ENCODE data around the gene ARHGAP24. TPM values are rescaled to one million over a fixed set of nuclear protein-coding genes. Genes with fewer than 3 reads are reported as not detected.

Gene ARHGAP24
- total and polyA plus RNA-seq, 2 donors (not counting 1 experiment from before 2014, with no cell fraction given) = 48.4 to 141 TPM

DNA sequence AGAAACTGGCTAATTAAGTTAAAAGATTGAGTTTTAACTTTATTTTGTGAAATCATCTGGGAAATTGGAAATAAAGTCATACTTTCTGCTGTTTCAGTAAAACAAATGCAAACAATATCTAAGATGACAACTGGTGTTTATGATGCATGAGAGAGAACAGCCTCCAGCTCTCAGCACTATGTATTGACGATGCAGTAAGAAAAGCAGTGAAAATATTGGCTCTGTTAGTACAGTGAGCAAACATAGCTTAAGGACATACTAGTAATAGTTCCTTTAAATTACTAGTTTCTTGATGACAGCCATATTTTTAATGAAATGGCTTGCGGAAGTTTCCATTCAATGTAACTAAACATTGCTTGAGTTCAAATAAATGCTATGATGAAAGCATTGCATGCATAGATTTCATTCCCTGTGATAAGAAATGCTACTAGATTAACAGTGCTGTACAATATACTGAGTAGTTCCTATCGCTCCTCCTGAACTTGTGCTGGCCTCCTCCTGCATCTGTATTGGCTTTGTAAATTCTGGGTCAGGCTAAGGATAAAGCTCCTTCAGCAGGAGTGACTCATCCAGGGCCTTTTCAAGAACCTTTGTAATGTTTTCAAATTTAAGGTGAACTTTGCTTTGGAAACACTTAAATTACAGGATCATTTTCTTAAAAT, 11.6 kb downstream of the ARHGAP24 start:
- Mint-ChIP-seq H3K4me1 (peaks cover 53% of the 10 kb centered on the region), H3K9me3 (ENCODE audit: insufficient read depth) (no peaks in the 10 kb centered on the region), H3K4me3 (no peak overlapping the region), H3K27ac (peak overlapping the region; percentile 32), H3K27me3 (no peaks in the 10 kb centered on the region)
- Histone ChIP-seq H3K9ac (ENCODE audit: low read length) (no peak overlapping the region), H2AFZ (ENCODE audit: insufficient read depth, low read depth, low read length, poor library complexity, severe bottlenecking) (no peak overlapping the region), H3K4me2 (replicated peaks; ENCODE audit: low read depth, low read length, poor library complexity, severe bottlenecking) (no peak overlapping the region), H3K9me3 (ENCODE audit: control extremely low read depth in 1 of 3, control insufficient read depth in 2 of 3, insufficient read depth in 1 of 3, low read length in 2 of 3) (no peaks in the 10 kb centered on the region), H3K27ac (ENCODE audit: low read length in 2 of 2) (peak overlapping the region in 1 of 2 donors; percentile 5), H3K4me3 (ENCODE audit: control extremely low read depth in 1 of 5, extremely low read depth in 1 of 5, insufficient read depth in 1 of 5, low read depth in 2 of 5, low read length in 4 of 5) (no peak overlapping the region), H3K27me3 (replicated peaks in 1 of 4; ENCODE audit: control extremely low read depth in 1 of 4, control insufficient read depth in 3 of 4, insufficient read depth in 4 of 4, low read length in 3 of 4) (no peaks in the 10 kb centered on the region), H3K79me2 (ENCODE audit: control insufficient read depth, insufficient read depth, low read length) (peaks cover 82% of the 10 kb centered on the region), H3K4me1 (ENCODE audit: control insufficient read depth in 2 of 2, insufficient read depth in 2 of 2, low read length in 2 of 2) (peaks cover 28 to 35% of the 10 kb centered on the region in 2 donors), H3K36me3 (replicated peaks in 1 of 2; ENCODE audit: control extremely low read depth in 1 of 2, control insufficient read depth in 1 of 2, extremely low read depth in 1 of 2, insufficient read depth in 2 of 2, low read length in 1 of 2) (peaks cover 0 to 5% of the 10 kb centered on the region in 2 experiments), H4K20me1 (ENCODE audit: control insufficient read depth, insufficient read depth, low read length, poor library complexity, severe bottlenecking) (no peaks in the 10 kb centered on the region)
- WGBS (ENCODE audit: insufficient coverage) = no CpG with 5 or more reads among the region's 3 CpGs
- no peak for DNase-seq
- no peak for ATAC-seq (ENCODE audit: low read depth)
- CTCF ChIA-PET = no interaction called here
- POLR2A ChIA-PET = no interaction called here
- TF ChIP-seq, protein P1, sequence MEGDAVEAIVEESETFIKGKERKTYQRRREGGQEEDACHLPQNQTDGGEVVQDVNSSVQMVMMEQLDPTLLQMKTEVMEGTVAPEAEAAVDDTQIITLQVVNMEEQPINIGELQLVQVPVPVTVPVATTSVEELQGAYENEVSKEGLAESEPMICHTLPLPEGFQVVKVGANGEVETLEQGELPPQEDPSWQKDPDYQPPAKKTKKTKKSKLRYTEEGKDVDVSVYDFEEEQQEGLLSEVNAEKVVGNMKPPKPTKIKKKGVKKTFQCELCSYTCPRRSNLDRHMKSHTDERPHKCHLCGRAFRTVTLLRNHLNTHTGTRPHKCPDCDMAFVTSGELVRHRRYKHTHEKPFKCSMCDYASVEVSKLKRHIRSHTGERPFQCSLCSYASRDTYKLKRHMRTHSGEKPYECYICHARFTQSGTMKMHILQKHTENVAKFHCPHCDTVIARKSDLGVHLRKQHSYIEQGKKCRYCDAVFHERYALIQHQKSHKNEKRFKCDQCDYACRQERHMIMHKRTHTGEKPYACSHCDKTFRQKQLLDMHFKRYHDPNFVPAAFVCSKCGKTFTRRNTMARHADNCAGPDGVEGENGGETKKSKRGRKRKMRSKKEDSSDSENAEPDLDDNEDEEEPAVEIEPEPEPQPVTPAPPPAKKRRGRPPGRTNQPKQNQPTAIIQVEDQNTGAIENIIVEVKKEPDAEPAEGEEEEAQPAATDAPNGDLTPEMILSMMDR (IDR thresholded peaks at IDR 0.05) = no peak
- TF ChIP-seq EZH2 (IDR thresholded peaks at IDR 0.05; ENCODE audit: borderline replicate concordance, insufficient read depth, low read depth, low read length, poor library complexity, severe bottlenecking) = no peak
- intact Hi-C loops (cut with micrococcal nuclease) = no loop called here

DNA sequence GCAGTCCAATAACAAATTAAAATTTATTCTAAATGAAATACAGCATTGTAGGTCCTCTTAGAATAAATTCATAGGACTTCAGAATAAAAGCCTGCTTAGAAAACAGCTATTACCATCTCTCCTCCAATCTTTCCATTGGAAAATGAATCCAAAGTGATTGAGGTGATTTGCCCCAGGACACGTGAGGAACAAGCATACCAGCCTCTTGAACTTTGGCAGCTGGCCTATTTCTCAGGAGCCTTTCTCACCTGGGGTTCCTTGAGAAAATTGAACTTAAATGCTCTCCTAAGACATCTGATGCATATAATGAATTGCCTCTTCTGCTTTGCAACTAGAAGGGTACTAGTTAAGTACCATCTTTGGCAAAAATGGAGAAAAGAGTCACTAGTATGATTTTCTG, 13.5 kb downstream of the ARHGAP24 start:
- H3K27me3 ChIP-seq (replicated peaks in 1 of 4; ENCODE audit: control extremely low read depth in 1 of 4, control insufficient read depth in 3 of 4, insufficient read depth in 4 of 4, low read length in 3 of 4) = no peaks in the 10 kb centered on the region
- peak overlapping the region; percentile 63 for H3K27ac Mint-ChIP-seq
- no peaks in the 10 kb centered on the region for H3K36me3 ChIP-seq (replicated peaks in 1 of 2; ENCODE audit: control extremely low read depth in 1 of 2, control insufficient read depth in 1 of 2, extremely low read depth in 1 of 2, insufficient read depth in 2 of 2, low read length in 1 of 2)
- H4K20me1 ChIP-seq (ENCODE audit: control insufficient read depth, insufficient read depth, low read length, poor library complexity, severe bottlenecking) = peaks cover 5% of the 10 kb centered on the region
- intact Hi-C loops (cut with micrococcal nuclease) = no loop called here
- peaks cover 52% of the 10 kb centered on the region for H3K4me1 Mint-ChIP-seq
- no peaks in the 10 kb centered on the region for H3K27me3 Mint-ChIP-seq
- no peak for ATAC-seq (ENCODE audit: low read depth)
- no peak overlapping the region for H3K9ac ChIP-seq (ENCODE audit: low read length)
- ChIA-PET CTCF (interaction anchor here (0.9 to 2.0 kb wide), 6 partner anchors 8 to 340 kb away, joined by 3 to 6 read pairs (median 4); no protein-coding TSS in a partner anchor), POLR2A (no interaction called here)
- TF ChIP-seq, protein P1 (IDR thresholded peaks at IDR 0.05) = no peak
- TF ChIP-seq EZH2 (IDR thresholded peaks at IDR 0.05; ENCODE audit: borderline replicate concordance, insufficient read depth, low read depth, low read length, poor library complexity, severe bottlenecking) = no peak
- H3K4me3 ChIP-seq (ENCODE audit: control extremely low read depth in 1 of 5, extremely low read depth in 1 of 5, insufficient read depth in 1 of 5, low read depth in 2 of 5, low read length in 4 of 5) = no peak overlapping the region
- no peak overlapping the region for H3K4me2 ChIP-seq (replicated peaks; ENCODE audit: low read depth, low read length, poor library complexity, severe bottlenecking)
- peak overlapping the region in 1 of 2 donors; percentile 63 for H3K27ac ChIP-seq (ENCODE audit: low read length in 2 of 2)
- no peak overlapping the region for H3K4me3 Mint-ChIP-seq
- peaks cover 24 to 31% of the 10 kb centered on the region in 2 donors for H3K4me1 ChIP-seq (ENCODE audit: control insufficient read depth in 2 of 2, insufficient read depth in 2 of 2, low read length in 2 of 2)
- H3K9me3 ChIP-seq (ENCODE audit: control extremely low read depth in 1 of 3, control insufficient read depth in 2 of 3, insufficient read depth in 1 of 3, low read length in 2 of 3) = no peaks in the 10 kb centered on the region
- H2AFZ ChIP-seq (ENCODE audit: insufficient read depth, low read depth, low read length, poor library complexity, severe bottlenecking) = no peak overlapping the region
- DNase-seq = peak; percentile 10
- WGBS (ENCODE audit: insufficient coverage) = no CpG with 5 or more reads among the region's 1 CpG
- no peaks in the 10 kb centered on the region for H3K9me3 Mint-ChIP-seq (ENCODE audit: insufficient read depth)
- H3K79me2 ChIP-seq (ENCODE audit: control insufficient read depth, insufficient read depth, low read length) = peaks cover 82% of the 10 kb centered on the region
